ENCODE results near the gene PPM1F. TPM values are rescaled to one million over a fixed set of nuclear protein-coding genes. Genes with fewer than 3 reads are reported as not detected.

PPM1F gene
- total RNA-seq, 2 experiments from 2014 or later: 14.4 to 22.9 TPM

- DNase-seq: no peak
- Mint-ChIP-seq H3K4me3 (no peak overlapping the region), H3K4me1 (no peaks in the 10 kb centered on the region), H3K27me3 (no peaks in the 10 kb centered on the region), H3K27ac (no peak overlapping the region), H3K36me3 (peaks cover 25% of the 10 kb centered on the region), H3K9me3 (ENCODE audit: low read depth) (no peaks in the 10 kb centered on the region)
- no peak for ATAC-seq
- CTCF ChIA-PET: interaction anchor here (2.0 to 3.5 kb wide), 4 partner anchors 9 to 33 kb away, joined by 8 to 32 read pairs (median 18); partner anchors contain the start of genes PPM1F and TOP3B
Observed at GRCh38 chr22:21970800-21971617, 18.4 kb upstream of the PPM1F start.

GRCh38 chr22:21970037-21970799 lies 17.6 kb upstream of the PPM1F start:
- H3K27ac Mint-ChIP-seq: no peak overlapping the region
- H3K36me3 Mint-ChIP-seq: peaks cover 25% of the 10 kb centered on the region
- no peaks in the 10 kb centered on the region for H3K4me1 Mint-ChIP-seq
- CTCF ChIA-PET: interaction anchor here (3.5 to 4.4 kb wide), 2 partner anchors 17 to 18 kb away, joined by 16 to 26 read pairs; partner anchors contain the start of gene PPM1F
- no peaks in the 10 kb centered on the region for H3K9me3 Mint-ChIP-seq (ENCODE audit: low read depth)
- H3K27me3 Mint-ChIP-seq: no peaks in the 10 kb centered on the region
- no peak for DNase-seq
- no peak for ATAC-seq
- H3K4me3 Mint-ChIP-seq: no peak overlapping the region

DNA sequence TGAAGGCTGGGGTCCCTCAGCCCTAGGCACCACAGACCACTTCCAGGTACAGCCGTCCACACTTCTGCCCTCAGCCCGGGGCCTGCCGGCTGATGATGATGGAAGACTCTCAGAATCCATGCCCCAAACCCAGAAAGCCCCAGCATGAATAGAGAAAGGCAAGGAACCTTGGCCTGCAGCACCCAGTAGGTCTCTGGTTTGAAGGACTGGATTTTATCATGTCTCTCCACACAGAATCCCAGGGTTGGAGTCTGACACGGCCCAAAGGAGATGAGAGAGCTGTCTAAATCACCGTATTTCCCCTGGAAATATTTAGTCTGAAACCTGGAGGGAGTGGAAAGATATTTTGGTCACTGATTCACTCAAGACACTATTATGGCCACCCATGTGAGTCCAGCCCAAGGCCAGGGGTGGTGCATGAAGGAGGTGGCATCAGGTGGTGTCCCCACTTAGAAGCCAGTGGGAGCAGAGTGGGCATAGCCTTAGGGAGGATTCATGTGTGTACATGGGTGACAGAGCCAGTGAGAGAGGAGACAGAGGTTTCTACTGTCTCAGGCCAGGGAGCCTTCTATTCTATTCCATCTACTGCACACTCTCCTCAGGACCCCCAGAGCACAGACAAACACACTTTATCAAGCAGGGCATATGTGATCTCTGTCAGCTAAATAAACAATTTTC lies 15.9 kb upstream of the PPM1F start:
- no peaks in the 10 kb centered on the region for H3K27me3 Mint-ChIP-seq
- no peaks in the 10 kb centered on the region for H3K9me3 Mint-ChIP-seq (ENCODE audit: low read depth)
- H3K36me3 Mint-ChIP-seq: peaks cover 21% of the 10 kb centered on the region
- H3K4me1 Mint-ChIP-seq: no peaks in the 10 kb centered on the region
- ATAC-seq: no peak
- DNase-seq: no peak
- no peak overlapping the region for H3K27ac Mint-ChIP-seq
- no peak overlapping the region for H3K4me3 Mint-ChIP-seq
- CTCF ChIA-PET: interaction anchor here (4.4 kb wide), 1 partner anchor 15 kb away, joined by 16 read pairs; the partner anchor contains the start of gene PPM1F

GRCh38 chr22:21967693-21968271 lies 15.1 kb upstream of the PPM1F start:
- DNase-seq: no peak
- CTCF ChIA-PET: interaction anchor here (4.4 kb wide), 1 partner anchor 15 kb away, joined by 16 read pairs; the partner anchor contains the start of gene PPM1F
- Mint-ChIP-seq H3K27me3 (no peaks in the 10 kb centered on the region), H3K4me3 (no peak overlapping the region), H3K36me3 (peaks cover 17% of the 10 kb centered on the region), H3K4me1 (no peaks in the 10 kb centered on the region), H3K27ac (no peak overlapping the region), H3K9me3 (ENCODE audit: low read depth) (no peaks in the 10 kb centered on the region)
- no peak for ATAC-seq

DNA sequence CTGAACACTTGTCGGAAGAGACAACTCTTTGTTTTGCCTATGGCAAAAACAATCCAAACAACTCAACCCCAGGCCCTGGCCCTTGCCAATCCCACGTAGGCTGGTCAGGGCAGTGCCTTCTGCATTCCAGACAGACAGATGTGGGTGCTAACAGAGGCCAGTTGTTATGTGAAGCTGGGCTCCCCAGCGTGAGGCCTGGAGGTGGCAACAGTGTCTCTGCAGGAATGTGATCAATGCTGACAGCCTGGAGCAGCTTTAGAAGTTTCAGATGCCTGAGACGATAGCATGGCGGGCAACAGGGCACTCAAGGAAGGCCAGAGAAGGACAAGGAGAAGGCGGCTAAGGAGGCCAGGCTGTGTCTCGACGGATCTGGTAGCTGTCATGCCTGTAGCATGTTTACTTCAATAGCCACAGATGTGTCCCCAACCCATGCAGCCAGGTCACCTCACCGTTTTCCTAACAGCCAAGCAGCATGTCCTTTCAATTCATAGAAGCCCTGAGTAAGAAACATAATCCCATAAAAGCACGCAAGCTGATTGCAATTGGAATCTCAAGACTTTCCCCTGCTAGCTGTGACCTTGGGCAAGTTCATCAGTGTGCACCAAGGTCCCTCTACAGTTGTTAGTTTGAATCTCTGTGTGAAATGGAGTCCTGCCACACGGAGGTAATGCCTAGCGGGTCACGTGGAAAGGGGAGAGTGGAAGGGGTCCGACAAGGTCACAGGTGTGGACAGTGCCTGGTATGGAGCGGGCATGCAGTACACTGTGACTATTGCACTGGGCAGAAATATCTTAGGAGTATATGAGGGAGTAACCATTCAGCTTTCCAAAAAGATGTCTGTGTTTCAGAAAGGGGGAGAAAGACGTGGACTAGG lies 14.2 kb upstream of the PPM1F start:
- Mint-ChIP-seq H3K4me1 (no peaks in the 10 kb centered on the region), H3K36me3 (peaks cover 16% of the 10 kb centered on the region), H3K9me3 (ENCODE audit: low read depth) (no peaks in the 10 kb centered on the region), H3K27ac (no peak overlapping the region), H3K4me3 (no peak overlapping the region), H3K27me3 (no peaks in the 10 kb centered on the region)
- DNase-seq (no peak), ATAC-seq (no peak)
- CTCF ChIA-PET: interaction anchor here (1.7 to 4.4 kb wide), 2 partner anchors 14 to 29 kb away, joined by 8 to 16 read pairs; partner anchors contain the start of gene PPM1F

GRCh38 chr22:21965762-21966288 lies 13.2 kb upstream of the PPM1F start:
- Mint-ChIP-seq H3K9me3 (ENCODE audit: low read depth) (no peaks in the 10 kb centered on the region), H3K27ac (no peak overlapping the region), H3K4me3 (no peak overlapping the region), H3K36me3 (peaks cover 9% of the 10 kb centered on the region), H3K4me1 (no peaks in the 10 kb centered on the region), H3K27me3 (no peaks in the 10 kb centered on the region)
- CTCF ChIA-PET: interaction anchor here (1.7 to 4.4 kb wide), 2 partner anchors 13 to 28 kb away, joined by 8 to 16 read pairs; partner anchors contain the start of gene PPM1F
- ATAC-seq (no peak), DNase-seq (no peak)

GRCh38 chr22:21964918-21965484 lies 12.4 kb upstream of the PPM1F start:
- H3K27me3 Mint-ChIP-seq: no peaks in the 10 kb centered on the region
- CTCF ChIA-PET: interaction anchor here (1.2 kb wide), 1 partner anchor 8 kb away, joined by 3 read pairs; no protein-coding TSS in a partner anchor
- H3K9me3 Mint-ChIP-seq (ENCODE audit: low read depth): no peaks in the 10 kb centered on the region
- DNase-seq (no peak), ATAC-seq (no peak)
- H3K4me1 Mint-ChIP-seq: no peaks in the 10 kb centered on the region
- H3K36me3 Mint-ChIP-seq: peaks cover 6% of the 10 kb centered on the region
- no peak overlapping the region for H3K4me3 Mint-ChIP-seq
- H3K27ac Mint-ChIP-seq: no peak overlapping the region

- no peak for DNase-seq
- CTCF ChIA-PET: interaction anchor here (1.2 kb wide), 1 partner anchor 9 kb away, joined by 3 read pairs; no protein-coding TSS in a partner anchor
- Mint-ChIP-seq H3K4me1 (no peaks in the 10 kb centered on the region), H3K36me3 (peaks cover 6% of the 10 kb centered on the region), H3K27me3 (no peaks in the 10 kb centered on the region), H3K4me3 (no peak overlapping the region), H3K27ac (no peak overlapping the region), H3K9me3 (ENCODE audit: low read depth) (no peaks in the 10 kb centered on the region)
- no peak for ATAC-seq
Observed at GRCh38 chr22:21964234-21964633, 11.6 kb upstream of the PPM1F start.

- H3K36me3 Mint-ChIP-seq: peaks cover 4% of the 10 kb centered on the region
- H3K4me1 Mint-ChIP-seq: no peaks in the 10 kb centered on the region
- no peak overlapping the region for H3K4me3 Mint-ChIP-seq
- H3K27me3 Mint-ChIP-seq: no peaks in the 10 kb centered on the region
- H3K27ac Mint-ChIP-seq: no peak overlapping the region
- no peak for DNase-seq
- CTCF ChIA-PET: no interaction called here
- no peaks in the 10 kb centered on the region for H3K9me3 Mint-ChIP-seq (ENCODE audit: low read depth)
- ATAC-seq: no peak
Observed at GRCh38 chr22:21963790-21964211, 11.2 kb upstream of the PPM1F start.

DNA sequence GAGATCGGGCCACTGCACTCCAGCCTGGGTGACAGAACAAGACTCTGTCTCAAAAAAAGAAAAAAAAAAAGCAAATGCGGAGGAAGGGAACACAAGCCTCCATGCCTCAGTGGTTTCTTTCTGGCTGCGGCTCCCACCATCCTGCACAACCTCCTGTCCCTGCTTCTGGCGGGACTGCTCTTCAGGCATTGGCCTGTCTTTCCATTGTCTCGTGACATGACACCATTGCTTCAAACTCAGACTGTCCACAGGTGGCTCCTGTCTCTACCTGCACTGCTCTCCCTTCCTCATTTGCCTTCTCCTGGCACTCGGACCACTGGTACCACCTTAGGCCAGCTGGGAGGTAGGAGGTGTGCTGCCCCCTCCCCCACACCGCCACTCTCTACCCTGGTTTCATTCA lies 10.6 kb upstream of the PPM1F start:
- Mint-ChIP-seq H3K9me3 (ENCODE audit: low read depth) (no peaks in the 10 kb centered on the region), H3K4me1 (no peaks in the 10 kb centered on the region), H3K27ac (no peak overlapping the region), H3K4me3 (no peak overlapping the region), H3K27me3 (no peaks in the 10 kb centered on the region), H3K36me3 (peaks cover 2% of the 10 kb centered on the region)
- DNase-seq (no peak), ATAC-seq (no peak)
- CTCF ChIA-PET: interaction anchor here (1.1 to 2.1 kb wide), 2 partner anchors 9 to 26 kb away, joined by 3 to 10 read pairs; no protein-coding TSS in a partner anchor

GRCh38 chr22:21962655-21962949 lies 10.0 kb upstream of the PPM1F start:
- CTCF ChIA-PET: interaction anchor here (1.1 to 2.1 kb wide), 2 partner anchors 10 to 26 kb away, joined by 3 to 10 read pairs; no protein-coding TSS in a partner anchor
- Mint-ChIP-seq H3K4me3 (no peak overlapping the region), H3K9me3 (ENCODE audit: low read depth) (no peaks in the 10 kb centered on the region), H3K27me3 (no peaks in the 10 kb centered on the region), H3K4me1 (no peaks in the 10 kb centered on the region), H3K27ac (no peak overlapping the region), H3K36me3 (peaks cover 2% of the 10 kb centered on the region)
- DNase-seq (no peak), ATAC-seq (no peak)

All from activated CD8-positive, alpha-beta memory T cell treated with anti-CD3 and anti-CD28 coated beads, Interleukin-2, amount 10 ng/mL, durations not matched to agents 7 days and 5 days (primary cell).